Mucosa of rectum (tissue), 2 donors: ENCODE data around the gene CCDC14.
A peak's percentile ranks its signal among the peaks of the same experiment; 100 is the strongest.
"Not testable (repeated sequence)": the region's sequence is repeated elsewhere in the genome, so short reads cannot be mapped to it uniquely, and the experiment has no call there.

Source experiments
- H3K27ac ChIP-seq, 2 donors: one replicate each; pipeline ENCODE4 v1.7.0; 2013; ENCODE audit warnings: inconsistent platforms in 2 of 2, low read depth in 2 of 2, low read length in 2 of 2
- H3K27me3 ChIP-seq, 2 donors: one replicate each; pipeline ENCODE4 v1.7.0; 2013; ENCODE audit warnings: low read length in 2 of 2; ENCODE audit not compliant: control insufficient read depth in 2 of 2, insufficient read depth in 2 of 2
- H3K36me3 ChIP-seq, 2 donors: one replicate each; pipeline ENCODE4 v1.7.0; 2013; ENCODE audit warnings: low read length in 2 of 2; ENCODE audit not compliant: control insufficient read depth in 2 of 2, insufficient read depth in 2 of 2
- H3K4me1 ChIP-seq, 2 donors: one replicate each; pipeline ENCODE4 v1.7.0; 2013; ENCODE audit warnings: low read length in 2 of 2, mild to moderate bottlenecking in 1 of 2; ENCODE audit not compliant: control insufficient read depth in 2 of 2, insufficient read depth in 2 of 2
- H3K4me3 ChIP-seq, 2 donors: one replicate each; pipeline ENCODE4 v1.7.0; 2013; ENCODE audit warnings: low read length in 2 of 2
- H3K9ac ChIP-seq, 2 donors: one replicate each; pipeline ENCODE4 v1.7.0; 2013; ENCODE audit warnings: low read length in 2 of 2, low read depth in 1 of 2, mild to moderate bottlenecking in 1 of 2
- H3K9me3 ChIP-seq, 2 donors: one replicate each; pipeline ENCODE4 v1.7.0; 2013; ENCODE audit warnings: low read length in 2 of 2; ENCODE audit not compliant: control insufficient read depth in 2 of 2
- donor health status: healthy.
- donor health status: Normal muscosa, but diverticular disease.

The CCDC14 gene, protein sequence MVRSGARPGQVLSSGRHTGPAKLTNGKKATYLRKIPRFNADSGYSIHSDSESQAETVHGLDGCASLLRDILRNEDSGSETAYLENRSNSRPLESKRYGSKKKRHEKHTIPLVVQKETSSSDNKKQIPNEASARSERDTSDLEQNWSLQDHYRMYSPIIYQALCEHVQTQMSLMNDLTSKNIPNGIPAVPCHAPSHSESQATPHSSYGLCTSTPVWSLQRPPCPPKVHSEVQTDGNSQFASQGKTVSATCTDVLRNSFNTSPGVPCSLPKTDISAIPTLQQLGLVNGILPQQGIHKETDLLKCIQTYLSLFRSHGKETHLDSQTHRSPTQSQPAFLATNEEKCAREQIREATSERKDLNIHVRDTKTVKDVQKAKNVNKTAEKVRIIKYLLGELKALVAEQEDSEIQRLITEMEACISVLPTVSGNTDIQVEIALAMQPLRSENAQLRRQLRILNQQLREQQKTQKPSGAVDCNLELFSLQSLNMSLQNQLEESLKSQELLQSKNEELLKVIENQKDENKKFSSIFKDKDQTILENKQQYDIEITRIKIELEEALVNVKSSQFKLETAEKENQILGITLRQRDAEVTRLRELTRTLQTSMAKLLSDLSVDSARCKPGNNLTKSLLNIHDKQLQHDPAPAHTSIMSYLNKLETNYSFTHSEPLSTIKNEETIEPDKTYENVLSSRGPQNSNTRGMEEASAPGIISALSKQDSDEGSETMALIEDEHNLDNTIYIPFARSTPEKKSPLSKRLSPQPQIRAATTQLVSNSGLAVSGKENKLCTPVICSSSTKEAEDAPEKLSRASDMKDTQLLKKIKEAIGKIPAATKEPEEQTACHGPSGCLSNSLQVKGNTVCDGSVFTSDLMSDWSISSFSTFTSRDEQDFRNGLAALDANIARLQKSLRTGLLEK

DNA sequence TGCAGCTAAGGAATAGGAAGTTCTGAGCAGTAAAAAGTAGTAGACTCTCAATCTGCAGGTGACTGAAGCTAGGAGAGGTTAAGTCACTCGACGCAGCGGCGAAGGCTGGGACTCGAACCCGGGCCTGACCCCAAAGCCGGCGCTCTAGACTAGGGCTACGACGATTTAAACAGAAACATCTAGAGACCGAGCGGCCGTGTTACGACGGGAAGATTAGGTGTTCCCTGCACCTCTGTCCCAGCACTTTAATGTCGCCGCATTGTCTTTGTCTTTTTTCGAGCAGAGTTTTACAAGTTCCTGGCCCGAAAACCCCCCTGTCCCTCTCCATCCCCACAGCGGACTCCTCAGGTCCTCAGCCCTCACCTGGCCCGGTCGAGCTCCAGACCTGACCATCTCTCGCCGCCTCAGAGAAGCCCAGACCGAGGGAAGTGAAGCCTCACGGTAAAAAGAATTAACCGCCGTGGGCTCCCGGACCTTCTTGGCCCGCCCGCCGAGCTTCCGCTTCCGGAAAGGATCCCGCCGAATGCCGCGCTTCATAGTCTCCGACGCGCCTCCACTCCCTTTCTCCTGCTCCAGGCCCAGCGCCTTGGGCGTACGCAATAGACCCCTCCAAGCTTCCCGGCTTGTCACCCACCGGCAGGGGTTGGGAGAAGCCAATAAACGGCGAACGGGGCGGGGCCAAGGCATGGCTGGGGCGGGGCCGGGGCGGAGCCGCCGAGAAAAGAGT lies at the start of gene CCDC14:
CCDC14 (minus strand) TSS at position 449 of the 727 bp plus-strand sequence; CDS start at position 393, 56 bp downstream.
- H3K27me3 ChIP-seq: no peaks in the 10 kb centered on the region
- H3K27ac ChIP-seq: peak within 1 kb of the TSS; percentile 90 to 94
- H3K4me3 ChIP-seq: peak within 1 kb of the TSS; percentile 98 to 99
- no peaks in the 10 kb centered on the region for H3K36me3 ChIP-seq
- H3K4me1 ChIP-seq: peaks cover 0 to 10% of the 10 kb centered on the region in 2 donors
- H3K9ac ChIP-seq: peak within 1 kb of the TSS; percentile 98 to 99
- H3K9me3 ChIP-seq: no peaks in the 10 kb centered on the region

DNA sequence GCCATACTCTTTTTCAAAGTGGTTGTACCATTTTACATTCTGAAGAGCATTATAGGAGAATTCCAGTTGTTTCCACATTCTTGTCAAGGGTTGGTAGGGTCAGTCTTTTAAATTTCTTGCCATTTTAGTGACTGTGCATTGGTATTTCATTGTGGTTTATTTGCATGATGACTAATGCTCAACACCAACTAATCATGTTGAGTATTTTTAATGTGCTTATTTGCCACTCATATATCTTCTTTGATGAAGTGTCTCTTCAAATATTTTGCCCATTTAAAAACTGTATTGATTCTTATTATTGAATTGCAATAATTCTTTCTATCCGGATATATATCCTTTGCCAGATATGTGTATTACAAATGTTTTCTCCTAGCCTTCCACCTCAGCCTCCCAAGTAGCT lies 47.3 kb upstream of the CCDC14 start:
- not testable (repeated sequence) for H3K9ac ChIP-seq, H3K27ac ChIP-seq, H3K4me1 ChIP-seq, H3K4me3 ChIP-seq, H3K36me3 ChIP-seq, H3K27me3 ChIP-seq, H3K9me3 ChIP-seq

GRCh38 chr3:124007186-124007585 lies 46.2 kb upstream of the CCDC14 start:
- Histone ChIP-seq H3K27me3 (no peaks in the 10 kb centered on the region), H3K9me3 (no peaks in the 10 kb centered on the region), H3K4me1 (no peaks in the 10 kb centered on the region), H3K4me3 (no peak overlapping the region), H3K36me3 (no peaks in the 10 kb centered on the region), H3K27ac (no peak overlapping the region), H3K9ac (no peak overlapping the region)

DNA sequence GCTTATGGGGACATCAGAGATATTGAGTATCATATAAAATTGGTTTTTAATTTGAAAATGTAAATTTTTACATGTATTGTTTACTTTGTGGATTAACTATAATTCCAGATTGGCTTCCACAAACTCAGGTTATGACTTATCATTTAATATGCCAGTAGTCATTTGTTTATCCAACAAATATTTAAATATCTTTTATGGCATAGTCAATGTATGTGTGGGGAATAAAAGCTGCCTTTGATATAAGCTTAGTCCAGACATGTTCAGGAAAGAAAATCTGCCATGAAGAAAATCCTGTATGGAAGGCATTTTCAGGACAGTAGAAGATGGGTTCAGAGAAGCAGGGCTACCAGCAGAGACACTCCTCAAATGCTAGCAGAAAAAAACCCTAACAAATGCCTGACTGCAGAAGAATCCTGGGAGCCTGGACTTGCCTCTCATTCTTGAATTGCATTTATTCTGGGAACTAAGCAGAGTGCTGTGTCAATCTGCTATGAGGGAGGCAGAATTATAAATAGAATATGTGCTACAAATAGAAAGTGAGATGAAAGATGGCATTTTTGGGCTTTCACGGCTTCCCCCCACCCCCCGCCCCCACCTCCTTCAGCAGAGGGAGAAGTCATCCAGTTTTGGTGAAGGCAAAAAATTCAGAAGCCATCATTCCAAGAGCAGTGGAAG lies 41.5 kb upstream of the CCDC14 start:
- H3K9me3 ChIP-seq, H3K4me1 ChIP-seq, H3K4me3 ChIP-seq, H3K27ac ChIP-seq, H3K9ac ChIP-seq, H3K36me3 ChIP-seq, H3K27me3 ChIP-seq: not testable (repeated sequence)

- not testable (repeated sequence) for H3K9ac ChIP-seq, H3K4me1 ChIP-seq, H3K27me3 ChIP-seq, H3K36me3 ChIP-seq, H3K4me3 ChIP-seq, H3K27ac ChIP-seq, H3K9me3 ChIP-seq
Measured at GRCh38 chr3:124001366-124001765, 40.3 kb upstream of the CCDC14 start.

- Histone ChIP-seq H3K9me3 (peaks cover 0 to 3% of the 10 kb centered on the region in 2 donors), H3K27me3 (peaks cover 0 to 2% of the 10 kb centered on the region in 2 donors), H3K4me1 (no peaks in the 10 kb centered on the region), H3K36me3 (no peaks in the 10 kb centered on the region), H3K4me3 (no peak overlapping the region), H3K9ac (no peak overlapping the region), H3K27ac (no peak overlapping the region)
Measured at GRCh38 chr3:123997543-123997942, 36.5 kb upstream of the CCDC14 start.

DNA sequence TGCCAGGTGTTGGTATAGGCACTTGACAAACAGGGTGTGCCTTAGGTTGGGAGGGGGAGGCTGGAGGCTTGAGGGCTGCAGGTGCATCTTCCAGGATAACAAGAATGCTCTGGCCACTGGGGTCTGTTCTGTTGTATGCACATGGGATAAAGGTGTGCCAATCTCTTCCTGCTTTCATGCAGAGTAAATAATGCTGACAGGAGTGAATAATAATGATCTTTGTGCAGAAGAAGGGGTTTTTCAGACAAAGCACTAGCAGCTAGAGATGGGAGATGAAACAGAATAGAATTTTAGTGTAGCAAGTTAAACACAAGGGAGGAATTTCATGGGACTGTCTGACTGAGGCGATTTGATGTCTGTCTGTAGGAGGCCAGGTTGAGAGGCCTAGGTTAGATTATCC lies 32.8 kb upstream of the CCDC14 start:
- peaks cover 0 to 3% of the 10 kb centered on the region in 2 donors for H3K9me3 ChIP-seq

DNA sequence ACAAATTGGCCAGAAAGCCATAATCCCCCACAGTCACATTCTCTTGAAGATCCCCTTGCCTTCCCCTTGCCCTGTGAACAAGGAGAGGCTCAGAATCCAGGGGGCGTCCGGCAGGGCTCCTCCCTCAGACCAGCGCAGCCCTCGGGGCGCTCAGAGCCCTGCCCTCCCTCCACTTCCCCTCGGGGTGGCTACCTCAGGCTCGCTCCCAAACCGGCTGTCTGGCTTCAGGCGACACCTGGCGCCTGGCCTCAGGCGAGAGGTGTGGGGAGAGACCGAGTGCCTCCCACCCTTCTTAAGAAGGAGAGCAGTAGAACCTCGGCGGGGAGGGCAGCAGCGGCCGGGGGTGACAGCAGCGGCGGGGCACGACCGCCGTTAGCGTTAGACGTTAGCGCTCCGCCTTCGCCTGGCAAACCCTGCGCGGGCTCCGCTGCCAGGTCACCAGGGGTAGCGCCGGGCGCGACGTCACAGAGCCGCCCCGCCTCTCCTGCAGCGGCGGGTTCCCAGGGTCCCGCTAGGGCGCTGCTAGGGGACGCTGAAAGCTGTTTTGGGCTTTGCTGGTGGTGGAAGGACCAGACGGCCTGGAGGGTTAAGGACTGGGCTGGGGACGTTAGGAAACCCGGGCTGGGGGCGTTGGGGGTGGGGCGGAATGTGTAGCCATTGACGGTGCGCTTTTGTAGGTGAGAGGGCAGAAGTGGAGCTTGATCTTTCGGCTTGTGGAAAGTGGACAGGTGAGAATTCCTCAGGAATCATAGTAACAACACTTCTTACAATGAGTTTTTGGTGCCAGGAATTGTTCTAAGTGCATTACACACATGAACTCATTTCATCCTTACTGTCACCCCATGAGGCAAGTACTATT lies 30.9 kb upstream of the CCDC14 start, which contains the start of gene ROPN1:
ROPN1 (minus strand) TSS at position 395 of the 859 bp plus-strand sequence. CDS start 11,643 bp downstream, outside the sequence.
- not testable (repeated sequence) for H3K27me3 ChIP-seq, H3K4me3 ChIP-seq, H3K36me3 ChIP-seq, H3K4me1 ChIP-seq, H3K9me3 ChIP-seq, H3K27ac ChIP-seq, H3K9ac ChIP-seq

More for the DNA sequence above, 32.8 kb upstream of the CCDC14 start:
- Histone ChIP-seq H3K36me3 (no peaks in the 10 kb centered on the region), H3K27me3 (peaks cover 0 to 2% of the 10 kb centered on the region in 2 donors), H3K4me1 (no peaks in the 10 kb centered on the region), H3K9ac (no peak overlapping the region), H3K4me3 (no peak overlapping the region), H3K27ac (no peak overlapping the region)

- H3K9ac ChIP-seq: no peak overlapping the region
- no peaks in the 10 kb centered on the region for H3K9me3 ChIP-seq
- H3K27me3 ChIP-seq: peaks cover 0 to 2% of the 10 kb centered on the region in 2 donors
- H3K4me3 ChIP-seq: no peak overlapping the region
- no peak overlapping the region for H3K27ac ChIP-seq
- H3K36me3 ChIP-seq: no peaks in the 10 kb centered on the region
- peaks cover 0 to 4% of the 10 kb centered on the region in 2 donors for H3K4me1 ChIP-seq
Measured at GRCh38 chr3:123986427-123986826, 25.4 kb upstream of the CCDC14 start.
